Neural crest cell (in vitro differentiated cells): Measurements from ENCODE around the gene SRRM2. TPM values are rescaled to one million over a fixed set of nuclear protein-coding genes. Genes with fewer than 3 reads are reported as not detected.
A peak's percentile ranks its signal among the peaks of the same experiment; 100 is the strongest.

Experiments
- DNase-seq: peaks from one replicate; pipeline ENCODE4 v3.0.0; 2021; ENCODE audit warnings: low read depth, mixed read lengths, low spot score
- H3K27ac Mint-ChIP-seq: one replicate; pipeline ENCODE4 v1.8.0; 2021; ENCODE audit warnings: mild to moderate bottlenecking, mixed read lengths; ENCODE audit not compliant: unreplicated experiment
- H3K27me3 Mint-ChIP-seq: 2 replicates; pipeline ENCODE4 v1.8.0; 2021; ENCODE audit warnings: low read depth, mild to moderate bottlenecking, mixed read lengths
- H3K36me3 Mint-ChIP-seq: 2 replicates; pipeline ENCODE4 v1.8.0; 2021; ENCODE audit warnings: low read depth, mild to moderate bottlenecking, mixed read lengths
- H3K4me1 Mint-ChIP-seq: 2 replicates; pipeline ENCODE4 v1.8.0; 2021; ENCODE audit warnings: mixed read lengths
- H3K4me3 Mint-ChIP-seq: one replicate; pipeline ENCODE4 v1.8.0; 2021; ENCODE audit warnings: mild to moderate bottlenecking, mixed read lengths
- H3K9me3 Mint-ChIP-seq: 2 replicates; pipeline ENCODE4 v1.8.0; 2021; ENCODE audit warnings: mixed read lengths
- CTCF ChIP-seq: fragments of 200-600 bp; sonication (generic); conservative IDR thresholded peaks from 2 replicates; pipeline ENCODE4 v1.5.0; 2021; ENCODE audit warnings: antibody characterized with exemption, mild to moderate bottlenecking
- total RNA-seq: library from RNA; stranded (reverse); gene quantifications from 2 replicates; pipeline ENCODE4 v1.2.1, GENCODE V29; 2021

The SRRM2 gene
- total RNA-seq, 1 donor from 2014 or later: 803 TPM

GRCh38 chr16:2761886-2762583 is 9.6 kb downstream of the SRRM2 start:
- Mint-ChIP-seq H3K36me3 (peaks cover 94% of the 10 kb centered on the region), H3K9me3 (peaks cover 35% of the 10 kb centered on the region)

GRCh38 chr16:2762711-2763110 is 10.3 kb downstream of the SRRM2 start:
- TF ChIP-seq CTCF: no peak
- Mint-ChIP-seq H3K27me3 (no peaks in the 10 kb centered on the region), H3K4me1 (peaks cover under 1% of the 10 kb centered on the region), H3K27ac (no peak overlapping the region), H3K9me3 (peaks cover 35% of the 10 kb centered on the region), H3K36me3 (peaks cover 91% of the 10 kb centered on the region), H3K4me3 (peak overlapping the region; percentile 13)
- no peak for DNase-seq

More at GRCh38 chr16:2761886-2762583, 9.6 kb downstream of the SRRM2 start:
- Mint-ChIP-seq H3K27ac (no peak overlapping the region), H3K27me3 (no peaks in the 10 kb centered on the region), H3K4me1 (peaks cover 6% of the 10 kb centered on the region), H3K4me3 (peak overlapping the region; percentile 13)
- TF ChIP-seq CTCF: no peak
- no peak for DNase-seq

- no peak overlapping the region for H3K27ac Mint-ChIP-seq
- no peak for TF ChIP-seq CTCF
These were observed 10.7 kb downstream of the SRRM2 start for GRCh38 chr16:2763173-2763572.

GRCh38 chr16:2764718-2765117 is 12.3 kb downstream of the SRRM2 start:
- Mint-ChIP-seq H3K9me3 (peaks cover 30% of the 10 kb centered on the region), H3K4me1 (peaks cover 5% of the 10 kb centered on the region), H3K36me3 (peaks cover 81% of the 10 kb centered on the region), H3K27ac (no peak overlapping the region), H3K4me3 (no peak overlapping the region), H3K27me3 (peaks cover 4% of the 10 kb centered on the region)
- DNase-seq: no peak
- TF ChIP-seq CTCF: no peak

More at GRCh38 chr16:2763173-2763572, 10.7 kb downstream of the SRRM2 start:
- no peak for DNase-seq
- H3K36me3 Mint-ChIP-seq: peaks cover 91% of the 10 kb centered on the region
- H3K4me1 Mint-ChIP-seq: no peaks in the 10 kb centered on the region
- H3K4me3 Mint-ChIP-seq: peak overlapping the region; percentile 13
- no peaks in the 10 kb centered on the region for H3K27me3 Mint-ChIP-seq
- peaks cover 35% of the 10 kb centered on the region for H3K9me3 Mint-ChIP-seq

GRCh38 chr16:2765462-2766404 is 13.3 kb downstream of the SRRM2 start:
- Mint-ChIP-seq H3K36me3 (peaks cover 74% of the 10 kb centered on the region), H3K4me3 (no peak overlapping the region), H3K27me3 (peaks cover 6% of the 10 kb centered on the region), H3K9me3 (peaks cover 30% of the 10 kb centered on the region), H3K4me1 (peaks cover 5% of the 10 kb centered on the region), H3K27ac (no peak overlapping the region)
- DNase-seq: no peak
- no peak for TF ChIP-seq CTCF
